ENCODE data around the gene QRFPR. TPM values are rescaled to one million over a fixed set of nuclear protein-coding genes. Genes with fewer than 3 reads are reported as not detected.

The QRFPR gene
- total RNA-seq, 8 experiments from 2014 or later: 0.21 to 0.90 (median 0.27) TPM; not detected in 5

DNA sequence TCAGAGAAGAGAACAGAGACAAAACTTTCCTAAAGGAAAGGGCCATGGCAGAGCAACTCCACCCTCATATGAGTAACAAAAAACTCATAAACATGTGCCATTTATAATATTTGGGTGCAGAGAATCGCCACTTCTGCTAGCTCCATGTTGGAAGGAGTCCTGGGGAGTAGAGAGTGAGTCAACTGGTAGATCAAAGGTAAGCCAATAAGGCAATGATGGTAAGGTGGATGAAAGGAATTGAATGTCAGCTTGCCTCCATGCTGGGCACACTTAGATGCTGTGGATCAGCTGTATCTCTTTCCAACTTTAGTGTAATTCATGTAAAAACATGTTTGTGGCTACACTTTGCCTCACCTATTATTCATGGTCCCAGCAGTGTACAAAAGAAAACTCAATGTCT is 4.7 kb downstream of the QRFPR start:
- in situ Hi-C loops (cut with MboI; ENCODE audit: low pct_unique_long_range_greater_than_20kb in 2 of 9, low sequenced_read_pairs in 9 of 9, unreplicated experiment in 9 of 9): no loop called here
- no peaks in the 10 kb centered on the region for H3K4me1 ChIP-seq (replicated peaks in 1 of 2)
- WGBS, 10 experiments: 0 to 50% (median 20%) methylated on average over 1 of the region's 1 CpG; no CpG with 5 or more reads in 6 of the 10 experiments

GRCh38 chr4:121375262-121375661 is 5.6 kb downstream of the QRFPR start:
- in situ Hi-C loops (cut with MboI; ENCODE audit: low pct_unique_long_range_greater_than_20kb in 2 of 9, low sequenced_read_pairs in 9 of 9, unreplicated experiment in 9 of 9): no loop called here
- Histone ChIP-seq H3K4me1 (replicated peaks in 1 of 2) (no peaks in the 10 kb centered on the region), H3K4me3 (no peak overlapping the region), H3K27ac (no peak overlapping the region)
- ATAC-seq (replicated peaks in 6 of 8): peak in 5 of 8 experiments; percentile 39 to 81 (median 58)

More for the DNA sequence above, 4.7 kb downstream of the QRFPR start:
- no peak for ATAC-seq (replicated peaks in 6 of 8)
- no peak overlapping the region for H3K4me3 ChIP-seq
- H3K27ac ChIP-seq: no peak overlapping the region

GRCh38 chr4:121373841-121374240 is 7.0 kb downstream of the QRFPR start:
- Histone ChIP-seq H3K27ac (no peak overlapping the region), H3K4me3 (no peak overlapping the region), H3K4me1 (replicated peaks in 1 of 2) (no peaks in the 10 kb centered on the region)
- no peak for ATAC-seq (replicated peaks in 6 of 8)
- 23 to 94% (median 90%) methylated on average over 2 to 6 of the region's 6 CpGs; no CpG with 5 or more reads in 3 of the 10 experiments for WGBS, 10 experiments
- in situ Hi-C loops (cut with MboI; ENCODE audit: low pct_unique_long_range_greater_than_20kb in 2 of 9, low sequenced_read_pairs in 9 of 9, unreplicated experiment in 9 of 9): no loop called here

GRCh38 chr4:121370729-121371325 is 10.0 kb downstream of the QRFPR start:
- in situ Hi-C loops (cut with MboI; ENCODE audit: low pct_unique_long_range_greater_than_20kb in 2 of 9, low sequenced_read_pairs in 9 of 9, unreplicated experiment in 9 of 9): no loop called here
- Histone ChIP-seq H3K4me3 (no peak overlapping the region), H3K4me1 (replicated peaks in 1 of 2) (no peaks in the 10 kb centered on the region), H3K27ac (no peak overlapping the region)
- 0 to 100% (median 50%) methylated on average over 1 of the region's 1 CpG; no CpG with 5 or more reads in 3 of the 10 experiments for WGBS, 10 experiments
- ATAC-seq (replicated peaks in 6 of 8): peak in 3 of 8 experiments; percentile 27 to 53 (median 31)

DNA sequence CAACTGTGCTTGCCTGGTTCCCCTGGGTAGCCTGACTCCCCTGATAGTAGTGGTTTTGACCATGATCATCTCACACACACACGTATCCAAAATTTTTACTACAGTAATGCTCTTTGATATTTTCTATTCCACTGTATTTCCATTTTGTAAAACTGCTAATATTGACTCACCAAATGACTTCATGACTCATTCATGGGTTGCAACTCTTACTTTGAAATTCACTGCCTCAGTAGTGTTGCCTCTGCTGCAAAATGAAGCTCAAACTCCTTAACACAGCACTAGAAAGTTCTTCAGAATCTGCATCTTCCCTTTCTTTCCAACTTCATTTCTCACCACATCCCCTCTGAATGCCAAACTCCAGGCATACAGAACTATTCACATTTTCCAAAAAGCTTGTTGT is 20.3 kb downstream of the QRFPR start:
- WGBS, 10 experiments: 0% methylated on average over 1 of the region's 1 CpG; no CpG with 5 or more reads in 9 of the 10 experiments
- ATAC-seq (replicated peaks in 6 of 8): peak in 2 of 8 experiments; percentile 73 to 88
- in situ Hi-C loops (cut with MboI; ENCODE audit: low pct_unique_long_range_greater_than_20kb in 2 of 9, low sequenced_read_pairs in 9 of 9, unreplicated experiment in 9 of 9): no loop called here

GRCh38 chr4:121358473-121358872 is 22.3 kb downstream of the QRFPR start:
- H3K4me3 ChIP-seq: no peak overlapping the region
- no peak overlapping the region for H3K27ac ChIP-seq
- in situ Hi-C loops (cut with MboI; ENCODE audit: low pct_unique_long_range_greater_than_20kb in 2 of 9, low sequenced_read_pairs in 9 of 9, unreplicated experiment in 9 of 9): no loop called here
- peak in 6 of 8 experiments; percentile 20 to 73 (median 60) for ATAC-seq (replicated peaks in 6 of 8)
- H3K4me1 ChIP-seq (replicated peaks in 1 of 2): no peaks in the 10 kb centered on the region

More for the DNA sequence above, 20.3 kb downstream of the QRFPR start:
- H3K27ac ChIP-seq: no peak overlapping the region
- H3K4me3 ChIP-seq: no peak overlapping the region
- no peaks in the 10 kb centered on the region for H3K4me1 ChIP-seq (replicated peaks in 1 of 2)

DNA sequence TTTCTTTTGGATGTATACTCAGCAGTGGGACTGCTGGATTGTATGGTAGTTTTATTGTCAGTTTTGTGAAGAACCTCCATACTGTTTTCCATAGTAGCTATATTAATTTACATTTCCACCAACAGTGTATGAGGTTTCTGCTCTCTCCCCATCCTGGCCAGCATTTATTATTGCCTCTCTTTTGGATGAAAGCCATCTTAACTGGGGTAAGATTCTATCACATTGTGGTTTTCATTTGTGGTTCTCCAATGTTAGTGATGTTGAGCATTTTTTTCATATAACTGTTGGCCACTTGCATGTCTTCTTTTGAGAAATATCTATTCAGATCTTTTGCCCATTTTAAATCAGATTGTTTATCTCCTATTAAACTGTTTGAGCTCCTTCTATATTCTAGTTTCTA is 27.6 kb downstream of the QRFPR start:
- no peak overlapping the region for H3K27ac ChIP-seq
- in situ Hi-C loops (cut with MboI; ENCODE audit: low pct_unique_long_range_greater_than_20kb in 2 of 9, low sequenced_read_pairs in 9 of 9, unreplicated experiment in 9 of 9): no loop called here
- ATAC-seq (replicated peaks in 6 of 8): no peak
- no peaks in the 10 kb centered on the region for H3K4me1 ChIP-seq (replicated peaks in 1 of 2)
- H3K4me3 ChIP-seq: no peak overlapping the region

- peak in 5 of 8 experiments; percentile 72 to 87 (median 79) for ATAC-seq (replicated peaks in 6 of 8)
- in situ Hi-C loops (cut with MboI; ENCODE audit: low pct_unique_long_range_greater_than_20kb in 2 of 9, low sequenced_read_pairs in 9 of 9, unreplicated experiment in 9 of 9): no loop called here
- WGBS, 10 experiments: 0 to 86% (median 56%) methylated on average over 1 of the region's 1 CpG; no CpG with 5 or more reads in 6 of the 10 experiments
- no peak overlapping the region for H3K27ac ChIP-seq
- no peak overlapping the region for H3K4me3 ChIP-seq
- peaks cover 0 to 12% of the 10 kb centered on the region in 2 donors for H3K4me1 ChIP-seq (replicated peaks in 1 of 2)
These were observed 36.7 kb downstream of the QRFPR start for GRCh38 chr4:121344098-121344497.

DNA sequence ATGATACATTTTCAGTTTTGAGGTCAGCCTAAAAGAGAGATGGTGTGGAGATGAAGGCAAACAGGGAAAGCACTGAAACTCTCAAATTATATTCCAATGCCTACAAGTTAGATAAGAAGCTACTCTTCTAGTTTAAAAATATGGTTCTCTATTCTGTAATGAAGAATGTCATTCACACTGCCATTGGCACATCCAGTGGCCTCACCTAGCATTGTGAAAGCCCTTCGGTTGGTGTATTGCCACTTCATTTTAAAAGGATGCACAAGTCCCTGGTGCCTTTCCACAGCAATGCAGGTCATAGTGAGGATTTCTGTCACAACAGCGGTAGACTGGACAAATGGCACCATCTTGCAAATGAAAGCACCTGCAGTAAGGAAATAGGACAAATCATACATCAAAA is 40.6 kb downstream of the QRFPR start:
- Histone ChIP-seq H3K27ac (no peak overlapping the region), H3K4me3 (no peak overlapping the region), H3K4me1 (replicated peaks in 1 of 2) (peaks cover 0 to 12% of the 10 kb centered on the region in 2 donors)
- no peak for ATAC-seq (replicated peaks in 6 of 8)
- 23 to 100% (median 100%) methylated on average over 1 to 2 of the region's 2 CpGs; no CpG with 5 or more reads in 2 of the 10 experiments for WGBS, 10 experiments
- in situ Hi-C loops (cut with MboI; ENCODE audit: low pct_unique_long_range_greater_than_20kb in 2 of 9, low sequenced_read_pairs in 9 of 9, unreplicated experiment in 9 of 9): no loop called here

DNA sequence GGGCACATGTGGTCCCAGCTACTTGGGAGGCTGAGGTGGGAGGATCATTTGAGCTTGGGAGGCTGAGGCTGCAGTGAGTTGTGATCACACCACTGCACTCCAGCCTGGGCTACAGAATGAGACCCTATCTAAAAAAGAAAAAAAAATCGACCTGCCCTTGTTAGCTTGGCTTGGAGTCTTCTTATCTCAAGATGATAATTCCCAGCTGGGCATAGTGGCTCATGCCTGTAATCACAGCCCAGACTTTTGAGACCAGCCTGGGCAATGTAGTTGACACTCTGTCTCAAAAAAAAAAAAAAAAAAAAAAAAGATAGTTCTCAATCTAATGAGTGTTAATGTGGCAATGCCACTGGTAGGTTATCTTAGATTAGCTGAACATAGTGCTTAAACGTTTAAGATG is 41.0 kb downstream of the QRFPR start:
- in situ Hi-C loops (cut with MboI; ENCODE audit: low pct_unique_long_range_greater_than_20kb in 2 of 9, low sequenced_read_pairs in 9 of 9, unreplicated experiment in 9 of 9): no loop called here
- peaks cover 0 to 8% of the 10 kb centered on the region in 2 donors for H3K4me1 ChIP-seq (replicated peaks in 1 of 2)
- ATAC-seq (replicated peaks in 6 of 8): no peak
- no peak overlapping the region for H3K27ac ChIP-seq
- no peak overlapping the region for H3K4me3 ChIP-seq
- 0 to 83% (median 42%) methylated on average over 1 to 2 of the region's 2 CpGs for WGBS, 10 experiments

GRCh38 chr4:121339307-121339706 is 41.5 kb downstream of the QRFPR start:
- in situ Hi-C loops (cut with MboI; ENCODE audit: low pct_unique_long_range_greater_than_20kb in 2 of 9, low sequenced_read_pairs in 9 of 9, unreplicated experiment in 9 of 9): no loop called here
- ATAC-seq (replicated peaks in 6 of 8): no peak
- no peak overlapping the region for H3K27ac ChIP-seq
- peaks cover 0 to 4% of the 10 kb centered on the region in 2 donors for H3K4me1 ChIP-seq (replicated peaks in 1 of 2)
- no peak overlapping the region for H3K4me3 ChIP-seq
- WGBS, 10 experiments: 40 to 100% (median 67%) methylated on average over 1 to 2 of the region's 2 CpGs; no CpG with 5 or more reads in 4 of the 10 experiments

- Histone ChIP-seq H3K4me3 (no peak overlapping the region), H3K27ac (no peak overlapping the region), H3K4me1 (replicated peaks in 1 of 2) (no peaks in the 10 kb centered on the region)
- WGBS, 10 experiments: 21 to 100% (median 84%) methylated on average over 2 to 7 of the region's 7 CpGs
- no peak for ATAC-seq (replicated peaks in 6 of 8)
- in situ Hi-C loops (cut with MboI; ENCODE audit: low pct_unique_long_range_greater_than_20kb in 2 of 9, low sequenced_read_pairs in 9 of 9, unreplicated experiment in 9 of 9): no loop called here
These were observed 42.3 kb downstream of the QRFPR start for GRCh38 chr4:121338518-121338917.

GRCh38 chr4:121336706-121337105 is 44.1 kb downstream of the QRFPR start:
- no peak for ATAC-seq (replicated peaks in 6 of 8)
- Histone ChIP-seq H3K27ac (no peak overlapping the region), H3K4me1 (replicated peaks in 1 of 2) (no peaks in the 10 kb centered on the region), H3K4me3 (no peak overlapping the region)
- WGBS, 10 experiments: 32 to 100% (median 100%) methylated on average over 1 to 2 of the region's 2 CpGs; no CpG with 5 or more reads in 5 of the 10 experiments
- in situ Hi-C loops (cut with MboI; ENCODE audit: low pct_unique_long_range_greater_than_20kb in 2 of 9, low sequenced_read_pairs in 9 of 9, unreplicated experiment in 9 of 9): no loop called here

GRCh38 chr4:121330180-121330665 is 50.6 kb downstream of the QRFPR start:
- ATAC-seq (replicated peaks in 6 of 8): no peak
- in situ Hi-C loops (cut with MboI; ENCODE audit: low pct_unique_long_range_greater_than_20kb in 2 of 9, low sequenced_read_pairs in 9 of 9, unreplicated experiment in 9 of 9): no loop called here
- WGBS, 10 experiments: 0 to 100% (median 69%) methylated on average over 1 to 4 of the region's 4 CpGs
- Histone ChIP-seq H3K4me1 (replicated peaks in 1 of 2) (peaks cover 10 to 14% of the 10 kb centered on the region in 2 donors), H3K27ac (no peak overlapping the region), H3K4me3 (no peak overlapping the region)
